IPS-NIHi7 (cell line): ENCODE results near the gene CNTN2.
A peak's percentile ranks its signal among the peaks of the same experiment; 100 is the strongest.

ENCODE experiments used
- DNase-seq: peaks from one replicate; pipeline ENCODE4 v3.0.0; 2012; ENCODE audit warnings: mixed read lengths; ENCODE audit errors: extremely low spot score

The CNTN2 gene

DNA sequence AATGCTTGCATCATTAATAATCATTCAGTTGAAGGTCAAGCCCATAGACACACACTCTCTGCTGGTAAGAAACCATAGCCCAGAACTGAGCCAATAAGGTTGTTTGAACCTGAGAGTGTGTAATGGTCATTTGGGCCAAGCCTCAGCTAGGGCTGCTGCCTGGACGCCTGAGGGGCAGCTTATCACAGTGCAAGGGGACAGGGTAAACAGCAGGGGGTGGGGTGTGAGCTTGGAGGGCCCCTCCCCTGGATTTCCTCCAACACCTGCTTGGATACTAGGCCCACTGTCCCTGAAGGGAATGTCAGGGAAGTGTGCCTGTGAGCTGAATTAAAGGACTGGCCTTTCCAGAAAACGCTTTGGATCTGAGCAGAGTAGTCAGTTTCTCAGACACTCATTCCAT, 24.6 kb upstream of the CNTN2 start:
- no peak for DNase-seq

DNA sequence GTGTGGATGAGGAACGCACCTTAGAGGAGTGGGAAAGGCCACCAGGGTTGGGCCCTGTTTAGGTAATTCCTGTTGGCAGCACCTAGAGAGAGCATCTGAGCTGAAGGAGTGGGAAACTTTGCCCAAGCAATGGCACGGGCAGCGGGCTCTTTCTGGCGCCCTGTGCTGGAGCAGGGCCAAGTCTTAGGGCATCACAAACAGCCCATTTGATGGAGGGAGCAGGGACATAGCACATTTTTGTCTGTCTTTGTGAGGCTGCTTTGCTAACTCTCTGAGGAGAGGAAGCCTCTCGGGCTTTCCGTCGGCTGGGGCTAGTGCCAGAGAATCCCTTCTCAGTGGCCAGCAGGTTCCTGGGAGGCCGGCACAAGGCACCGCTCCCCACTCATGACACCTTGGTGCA, 22.5 kb upstream of the CNTN2 start:
- DNase-seq, result no peak

GRCh38 chr1:205024679-205025078, 18.3 kb upstream of the CNTN2 start:
- no peak for DNase-seq

DNA sequence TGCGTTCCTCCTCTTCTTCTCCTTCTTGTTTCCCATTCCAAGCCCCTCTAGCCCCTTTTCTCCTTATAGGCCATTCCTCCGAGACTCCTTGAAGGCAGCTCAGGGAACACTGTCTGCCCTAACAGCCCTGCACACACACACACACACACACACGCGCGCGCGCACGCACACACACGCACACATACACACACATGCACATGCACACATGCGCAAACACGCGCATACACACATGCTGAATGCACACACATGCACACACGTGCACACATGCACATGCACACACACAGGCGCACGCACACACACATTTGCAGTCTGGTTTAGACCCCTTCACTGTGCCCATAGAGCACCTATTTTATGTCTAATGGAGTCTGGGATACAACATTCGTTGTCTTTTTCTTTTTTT, 17.8 kb upstream of the CNTN2 start:
- DNase-seq, result no peak

DNA sequence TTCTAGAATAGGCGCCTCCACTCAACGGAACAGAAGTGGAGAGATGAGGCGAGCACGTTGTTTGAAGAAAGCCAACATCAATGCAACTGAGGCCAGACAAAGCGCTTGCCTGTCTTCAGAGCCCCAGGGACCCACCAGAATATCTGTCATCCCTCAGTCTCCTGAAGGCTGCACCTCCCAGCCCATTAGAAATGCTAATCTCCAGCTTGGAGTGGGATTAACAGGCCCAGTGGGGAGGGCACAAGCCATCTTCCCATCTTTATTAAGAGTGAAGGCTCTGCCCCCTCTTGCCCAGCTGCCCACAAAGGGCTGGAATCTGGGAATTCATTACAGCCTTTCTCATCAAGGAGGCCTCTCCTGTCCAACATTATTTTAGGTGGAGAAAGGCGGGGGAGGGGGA, 16.8 kb upstream of the CNTN2 start:
- peak; percentile 48 for DNase-seq

DNA sequence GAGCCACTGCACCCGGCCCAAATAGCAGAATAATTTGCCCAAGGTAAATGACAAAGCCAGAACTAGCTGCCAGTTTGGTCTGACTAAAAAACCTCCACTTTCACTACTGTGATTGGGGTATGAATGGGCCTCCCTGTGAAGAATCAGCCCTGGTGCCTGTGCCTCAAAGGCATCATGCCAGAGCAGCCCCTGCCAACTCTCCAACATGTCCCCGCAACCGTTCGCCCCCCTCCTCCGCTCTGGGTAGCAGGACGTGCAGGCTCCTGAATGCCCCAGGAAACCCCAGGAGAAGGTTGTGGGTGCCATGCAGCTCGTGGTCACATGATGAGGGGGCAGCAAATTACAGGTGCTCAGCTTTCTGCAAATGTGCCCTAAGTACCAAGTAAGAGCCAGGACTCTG, 14.6 kb upstream of the CNTN2 start:
- no peak for DNase-seq

DNA sequence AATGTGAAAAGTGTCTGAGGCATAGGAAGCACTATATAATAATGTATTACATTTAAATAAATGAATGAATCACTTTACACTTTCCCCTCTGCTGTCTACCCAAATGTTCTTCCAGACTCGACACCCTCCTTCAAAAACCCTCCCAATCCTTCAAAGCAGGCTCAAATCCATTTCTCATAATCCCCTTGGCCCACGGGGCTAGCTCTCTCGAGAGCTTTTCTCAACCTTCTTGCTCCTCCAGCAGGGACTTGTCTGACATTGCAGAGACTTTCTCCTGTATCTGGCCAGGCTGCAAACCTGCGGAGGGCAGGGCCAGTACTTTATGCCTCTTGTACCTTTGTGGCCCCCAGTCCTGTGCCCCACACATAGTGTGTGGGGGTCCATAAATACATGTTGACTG, 14.1 kb upstream of the CNTN2 start:
- DNase-seq, result no peak

- DNase-seq, result no peak
Observed at GRCh38 chr1:205030241-205030640, 12.8 kb upstream of the CNTN2 start.

DNA sequence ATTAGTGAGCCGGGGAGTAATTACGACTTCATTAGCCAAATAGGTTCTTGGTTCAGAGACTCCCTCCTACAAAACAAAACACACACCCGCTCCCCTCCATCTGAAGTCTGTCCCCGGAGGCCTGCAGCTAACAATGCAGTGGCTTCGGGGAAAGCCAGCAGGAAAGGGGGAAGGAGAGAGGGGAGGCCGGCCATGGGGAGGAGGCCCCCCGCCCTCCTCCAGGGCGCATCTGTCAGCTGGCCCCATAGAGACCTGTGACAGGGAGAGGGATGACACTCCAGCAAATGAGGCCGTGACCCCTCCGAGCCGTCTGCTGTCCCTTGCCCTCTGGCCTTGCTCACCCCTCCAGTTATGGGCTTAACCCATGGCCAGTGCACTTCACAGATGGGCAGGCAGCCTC, 12.1 kb upstream of the CNTN2 start:
- no peak for DNase-seq

DNA sequence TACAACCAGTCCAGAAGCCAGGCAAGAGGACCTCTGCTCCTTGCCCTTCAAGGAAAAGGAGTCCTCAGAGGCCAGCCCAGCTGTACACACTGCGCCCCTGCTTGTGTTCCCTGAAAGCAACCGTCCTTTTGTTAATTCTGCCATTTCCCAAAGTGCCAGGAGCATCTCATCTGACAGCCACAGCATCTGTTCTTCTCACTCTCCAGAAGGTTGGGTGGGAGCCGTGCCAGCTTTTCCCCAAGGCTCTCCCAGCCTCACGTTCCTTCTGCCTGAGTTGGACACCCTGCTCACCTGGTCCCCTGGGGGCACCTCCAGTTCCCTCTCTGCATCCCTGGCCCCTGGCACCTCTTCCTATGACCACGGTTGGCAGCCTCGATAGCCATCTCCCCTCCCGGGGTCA, 10.5 kb upstream of the CNTN2 start:
- no peak for DNase-seq

- no peak for DNase-seq
Observed at GRCh38 chr1:205037539-205037938, 5.5 kb upstream of the CNTN2 start.

DNA sequence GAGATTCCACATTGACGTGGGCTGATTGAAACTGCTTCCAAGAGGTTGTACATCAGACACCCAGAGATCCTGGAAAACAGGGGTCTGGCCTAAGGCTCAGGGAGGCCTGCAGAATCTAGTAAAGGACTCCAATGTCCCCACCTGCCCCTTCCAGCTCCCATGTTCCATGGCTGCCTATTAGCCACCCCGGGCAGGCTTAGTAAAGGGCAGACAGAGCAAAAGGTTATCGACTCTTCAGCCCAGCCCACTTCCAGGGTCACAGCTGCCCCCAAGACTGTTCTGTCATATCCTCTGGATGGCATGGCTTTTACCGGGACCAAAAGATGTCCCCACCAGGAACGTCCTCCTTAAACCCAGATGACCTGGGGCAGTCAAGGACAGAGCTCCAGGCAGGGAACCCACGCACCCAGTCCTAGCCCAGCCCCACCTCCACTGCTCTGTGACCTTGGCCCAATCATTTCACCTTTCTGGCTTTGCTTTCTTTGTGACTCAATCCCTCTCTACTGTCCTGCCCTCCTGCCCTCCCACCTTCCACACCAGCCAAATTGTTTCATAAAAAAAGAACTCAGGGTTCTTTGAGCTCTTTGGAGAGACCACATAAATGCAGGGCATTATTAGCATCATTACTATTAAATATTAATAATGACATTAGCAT, 4.8 kb upstream of the CNTN2 start:
- DNase-seq, result no peak

DNA sequence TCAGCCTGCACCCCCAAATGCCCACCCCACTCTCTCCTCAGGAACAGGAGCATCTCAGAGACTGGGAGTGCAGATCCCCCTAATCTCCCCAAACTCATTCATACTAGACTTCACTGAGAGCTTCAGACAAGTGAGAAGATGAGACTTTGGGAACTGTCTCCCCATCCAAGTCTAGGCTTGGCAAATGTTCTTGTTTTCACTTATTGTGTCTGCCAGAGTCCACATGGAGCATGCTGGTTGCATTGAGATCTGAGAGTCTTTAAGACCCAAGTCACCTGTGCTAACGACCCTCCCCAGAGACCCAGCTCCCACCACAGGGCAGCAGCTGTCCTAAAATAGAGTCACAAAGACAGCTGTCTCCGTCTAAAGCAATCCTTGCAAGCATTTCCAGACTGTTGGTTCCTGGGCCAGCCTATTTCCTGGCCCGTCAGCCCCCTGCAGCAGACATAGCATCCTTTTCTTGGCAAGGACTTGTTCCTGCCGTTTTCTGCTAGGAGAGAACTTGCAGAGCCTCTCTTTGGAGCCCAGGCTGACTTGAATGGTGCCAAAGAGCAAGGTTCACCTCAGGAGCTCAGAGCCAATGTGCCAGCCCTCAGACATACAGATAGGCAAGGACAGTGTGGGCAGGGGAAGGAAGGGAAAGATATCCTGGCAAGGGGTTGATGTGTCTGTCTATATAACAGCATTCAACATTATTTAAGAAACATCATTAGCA, 1.9 kb upstream of the CNTN2 start:
- no peak for DNase-seq

- DNase-seq, result no peak
Observed at GRCh38 chr1:205041998-205042910, 758 bp upstream of the CNTN2 start.

GRCh38 chr1:205043866-205044265, 854 bp downstream of the CNTN2 start:
- no peak for DNase-seq

GRCh38 chr1:205044741-205045140, 1.7 kb downstream of the CNTN2 start:
- DNase-seq, result peak; percentile 62

GRCh38 chr1:205045146-205045545, 2.1 kb downstream of the CNTN2 start:
- no peak for DNase-seq

DNA sequence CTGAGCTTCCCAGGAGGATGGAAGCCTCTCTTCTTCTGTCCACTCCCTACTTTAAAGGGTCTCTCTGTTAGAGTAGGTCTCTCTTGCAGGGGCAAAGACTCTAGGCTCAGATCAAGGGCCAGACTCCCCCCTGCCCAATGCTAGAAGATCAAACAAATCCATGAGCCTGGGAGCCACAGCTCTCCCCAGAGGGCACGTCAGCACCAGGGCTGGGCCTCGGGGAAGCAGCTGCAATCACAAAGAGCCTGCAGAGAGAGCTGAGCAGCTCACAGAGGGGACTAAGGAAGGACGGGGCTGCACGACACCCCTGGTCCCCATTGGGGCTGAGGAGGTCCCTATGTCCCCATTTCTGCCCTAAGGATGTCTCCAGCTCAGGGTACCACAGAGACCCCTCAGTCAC, 3.9 kb downstream of the CNTN2 start:
- DNase-seq, result no peak

GRCh38 chr1:205047764-205048231, 4.8 kb downstream of the CNTN2 start:
- DNase-seq, result no peak

- DNase-seq, result no peak
Observed at GRCh38 chr1:205048382-205048781, 5.4 kb downstream of the CNTN2 start.

- DNase-seq, result no peak
Observed at GRCh38 chr1:205049479-205049878, 6.5 kb downstream of the CNTN2 start.

- DNase-seq, result no peak
Observed at GRCh38 chr1:205052690-205053089, 9.7 kb downstream of the CNTN2 start.

- DNase-seq, result no peak
Observed at GRCh38 chr1:205053296-205053695, 10.3 kb downstream of the CNTN2 start.
